Measurements from ENCODE around the gene ASS1.
A peak's percentile ranks its signal among the peaks of the same experiment; 100 is the strongest.

ASS1 gene

DNA sequence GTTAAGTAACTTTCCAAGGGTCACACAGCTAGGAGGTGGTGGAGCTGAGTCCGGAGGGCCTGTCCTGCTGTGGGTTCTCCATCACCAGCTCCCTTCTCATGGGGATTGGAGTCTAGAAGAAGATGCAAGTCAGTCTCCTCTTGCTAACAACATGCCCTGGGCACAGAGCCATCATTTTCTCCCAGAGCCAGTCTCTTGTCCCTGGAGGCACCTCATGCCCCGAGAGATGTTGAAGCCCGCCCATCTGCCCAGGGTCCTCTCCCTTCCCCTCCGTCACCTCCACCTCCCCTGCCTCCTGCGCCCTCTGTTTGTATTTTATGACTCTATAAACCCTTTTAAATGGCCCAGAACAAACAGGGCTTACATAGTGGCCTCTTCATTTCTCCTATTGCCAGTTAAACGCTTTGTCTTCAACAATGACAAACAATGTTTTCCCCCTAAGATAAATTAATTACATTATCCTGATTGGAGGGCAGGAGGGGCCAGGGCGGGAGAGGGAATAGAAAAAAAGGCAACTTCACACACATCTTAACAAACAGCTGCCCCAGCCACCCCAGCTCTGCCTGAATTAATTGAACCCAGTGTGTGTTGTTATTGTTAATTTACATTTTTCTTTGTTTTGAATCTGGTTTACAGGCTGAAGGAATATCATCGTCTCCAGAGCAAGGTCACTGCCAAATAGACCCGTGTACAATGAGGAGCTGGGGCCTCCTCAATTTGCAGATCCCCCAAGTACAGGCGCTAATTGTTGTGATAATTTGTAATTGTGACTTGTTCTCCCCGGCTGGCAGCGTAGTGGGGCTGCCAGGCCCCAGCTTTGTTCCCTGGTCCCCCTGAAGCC, 55.8 kb downstream of the ASS1 start:
- TF ChIP-seq, protein P1, sequence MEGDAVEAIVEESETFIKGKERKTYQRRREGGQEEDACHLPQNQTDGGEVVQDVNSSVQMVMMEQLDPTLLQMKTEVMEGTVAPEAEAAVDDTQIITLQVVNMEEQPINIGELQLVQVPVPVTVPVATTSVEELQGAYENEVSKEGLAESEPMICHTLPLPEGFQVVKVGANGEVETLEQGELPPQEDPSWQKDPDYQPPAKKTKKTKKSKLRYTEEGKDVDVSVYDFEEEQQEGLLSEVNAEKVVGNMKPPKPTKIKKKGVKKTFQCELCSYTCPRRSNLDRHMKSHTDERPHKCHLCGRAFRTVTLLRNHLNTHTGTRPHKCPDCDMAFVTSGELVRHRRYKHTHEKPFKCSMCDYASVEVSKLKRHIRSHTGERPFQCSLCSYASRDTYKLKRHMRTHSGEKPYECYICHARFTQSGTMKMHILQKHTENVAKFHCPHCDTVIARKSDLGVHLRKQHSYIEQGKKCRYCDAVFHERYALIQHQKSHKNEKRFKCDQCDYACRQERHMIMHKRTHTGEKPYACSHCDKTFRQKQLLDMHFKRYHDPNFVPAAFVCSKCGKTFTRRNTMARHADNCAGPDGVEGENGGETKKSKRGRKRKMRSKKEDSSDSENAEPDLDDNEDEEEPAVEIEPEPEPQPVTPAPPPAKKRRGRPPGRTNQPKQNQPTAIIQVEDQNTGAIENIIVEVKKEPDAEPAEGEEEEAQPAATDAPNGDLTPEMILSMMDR (IDR thresholded peaks at IDR 0.05), result no peak
- no peak for TF ChIP-seq ZFX (IDR thresholded peaks at IDR 0.05; ENCODE audit: borderline replicate concordance)
- H3K27ac ChIP-seq, result peak overlapping the region; percentile 45

DNA sequence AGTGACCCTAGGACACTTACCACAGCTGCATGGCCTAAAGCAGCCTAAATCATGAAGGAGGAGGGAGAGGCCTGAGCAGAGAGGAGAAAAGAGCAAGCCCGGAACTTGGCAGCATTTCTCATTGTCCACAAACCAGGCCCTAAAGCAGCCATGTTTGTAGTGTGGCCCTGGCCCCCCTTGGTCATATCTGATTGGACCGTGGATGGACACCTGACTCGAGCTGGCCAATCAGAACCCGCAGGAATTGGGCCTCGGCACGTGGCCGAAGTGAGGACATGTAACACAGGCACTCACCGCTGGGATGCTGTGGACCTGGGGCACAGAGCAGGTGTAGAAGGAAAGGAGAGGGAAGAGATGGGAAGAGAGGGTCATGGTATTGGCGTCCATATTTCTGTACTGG, 56.9 kb downstream of the ASS1 start:
- H3K27ac ChIP-seq, result no peak overlapping the region
- TF ChIP-seq, protein P1 (IDR thresholded peaks at IDR 0.05), result no peak
- TF ChIP-seq ZFX (IDR thresholded peaks at IDR 0.05; ENCODE audit: borderline replicate concordance), result no peak

DNA sequence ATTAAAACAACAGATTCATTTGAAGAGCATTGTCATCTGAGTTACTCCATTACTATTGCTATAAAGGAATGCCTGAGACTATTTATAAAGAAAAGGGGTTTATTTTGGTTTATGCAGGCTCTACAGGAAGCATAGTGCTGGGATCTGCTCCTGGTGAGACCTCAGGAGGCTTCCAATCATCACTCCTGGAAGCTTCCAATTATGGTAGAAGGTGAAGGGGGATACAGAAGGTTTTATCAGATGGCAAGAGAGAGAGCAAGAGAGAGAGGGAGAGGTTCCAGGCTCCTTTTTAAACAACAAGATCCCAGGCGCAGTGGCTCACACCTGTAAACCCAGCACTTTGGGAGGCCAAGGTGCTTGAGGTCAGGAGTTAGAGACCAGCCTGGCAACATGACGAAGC, 63.5 kb downstream of the ASS1 start:
- no peak for TF ChIP-seq ZFX (IDR thresholded peaks at IDR 0.05; ENCODE audit: borderline replicate concordance)
- TF ChIP-seq, protein P1 (IDR thresholded peaks at IDR 0.05), result no peak
- no peak overlapping the region for H3K27ac ChIP-seq

DNA sequence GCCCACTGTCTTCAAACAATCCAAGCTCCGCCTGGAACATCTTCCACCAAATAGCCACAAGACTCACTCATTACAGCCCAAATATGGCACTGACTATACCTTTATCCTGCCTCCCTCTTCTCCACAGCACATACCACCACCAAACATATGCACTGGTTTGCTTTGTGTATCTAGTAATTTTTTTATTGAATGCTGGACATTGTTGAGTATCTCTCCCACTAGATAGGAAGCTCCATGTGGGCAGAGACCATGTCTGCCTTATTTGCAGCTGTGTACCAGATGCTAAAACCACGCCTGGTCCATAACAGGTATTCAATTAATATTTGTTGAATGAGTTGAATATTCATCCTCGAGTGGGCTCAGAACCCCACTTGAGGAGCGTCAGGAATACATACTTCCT, 67.4 kb downstream of the ASS1 start:
- H3K27ac ChIP-seq, result no peak overlapping the region
- TF ChIP-seq ZFX (IDR thresholded peaks at IDR 0.05; ENCODE audit: borderline replicate concordance), result no peak
- TF ChIP-seq, protein P1 (IDR thresholded peaks at IDR 0.05), result no peak

DNA sequence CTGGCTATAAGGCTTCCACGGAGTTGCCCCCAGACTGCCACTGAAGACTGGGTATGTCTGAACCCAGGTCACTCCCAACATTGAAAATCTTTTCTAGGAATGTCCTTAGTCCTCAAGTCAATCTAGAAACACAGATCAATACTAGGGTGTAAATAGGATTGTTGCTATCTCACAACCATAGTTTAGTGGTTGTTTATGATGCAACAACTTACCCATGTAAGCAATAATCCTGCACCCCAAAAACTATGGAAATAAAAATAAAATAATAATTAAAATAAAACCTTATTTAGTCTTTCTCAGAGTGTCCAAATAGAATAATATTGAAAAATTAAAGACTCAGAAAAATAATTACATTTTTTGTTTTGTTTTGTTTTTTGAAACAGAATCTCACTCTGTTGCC, 68.3 kb downstream of the ASS1 start:
- no peak for TF ChIP-seq ZFX (IDR thresholded peaks at IDR 0.05; ENCODE audit: borderline replicate concordance)
- TF ChIP-seq, protein P1 (IDR thresholded peaks at IDR 0.05), result no peak
- H3K27ac ChIP-seq, result no peak overlapping the region

DNA sequence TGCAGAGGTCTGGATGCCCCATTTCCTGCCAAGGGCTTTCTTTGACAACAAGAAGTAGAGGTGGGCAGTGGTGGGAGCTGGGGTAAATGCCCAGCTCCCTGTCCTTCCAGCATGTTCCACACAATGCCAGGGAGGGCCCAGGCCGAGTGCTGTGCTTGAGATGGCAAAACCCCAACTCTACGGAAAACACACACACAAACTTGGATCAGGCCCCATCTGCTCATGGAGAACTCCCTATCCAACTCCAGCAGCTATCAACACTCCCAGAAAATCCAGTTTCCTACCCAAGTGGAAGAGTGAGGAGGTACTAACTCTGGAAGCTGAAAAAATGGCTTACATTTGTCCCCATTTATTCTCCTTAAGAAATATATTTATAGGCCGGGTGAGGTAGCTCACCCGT, 73.5 kb downstream of the ASS1 start:
- TF ChIP-seq, protein P1 (IDR thresholded peaks at IDR 0.05), result no peak
- no peak for TF ChIP-seq ZFX (IDR thresholded peaks at IDR 0.05; ENCODE audit: borderline replicate concordance)

More for the DNA sequence above, 73.5 kb downstream of the ASS1 start:
- H3K27ac ChIP-seq, result no peak overlapping the region
